GM12878 (cell line): ENCODE data around the gene TSC2. TPM values are rescaled to one million over a fixed set of nuclear protein-coding genes. Genes with fewer than 3 reads are reported as not detected.

ENCODE experiments used
- ATAC-seq: fragments of 200-7000 bp; cut with Tn5 transposase; 3 replicates; pipeline ENCODE4 v1.9.1; 2020; ENCODE audit warnings: mild to moderate bottlenecking, moderate library complexity
- BruUV-seq: library from RNA; stranded (reverse); fragments of 400-500 nt; replicated peaks from 2 replicates; lab custom pipeline; 2021; lab: Mats Ljungman, UMichigan
- CTCF ChIA-PET: fragments of 300-600 bp; sonication (Branson Sonifier 250); formaldehyde crosslinking; extraction: SDS; loops from one replicate; lab custom pipeline; 2021; ENCODE audit warnings: inconsistent platforms; lab: Yijun Ruan, JAX
- POLR2A ChIA-PET: fragments of 350-600 bp; formaldehyde crosslinking; extraction: SDS; loops from one replicate; lab custom pipeline; 2021; ENCODE audit warnings: inconsistent platforms; lab: Charles Lee
- RAD21 ChIA-PET: fragments of 300-600 bp; sonication (Branson Sonifier 250); formaldehyde crosslinking; loops from one replicate; lab custom pipeline; 2023; ENCODE audit warnings: antibody characterized with exemption; ENCODE audit not compliant: unreplicated experiment; lab: Charles Lee
- SMC1A ChIA-PET: fragments of 300-600 bp; sonication (Branson Sonifier 250); formaldehyde crosslinking; loops from one replicate; lab custom pipeline; 2023; ENCODE audit not compliant: unreplicated experiment, uncharacterized antibody; lab: Charles Lee
- DNase-seq: peaks from one replicate; pipeline ENCODE4 v3.0.0-alpha.2; 2011; ENCODE audit warnings: low read depth, low spot score
- FAIRE-seq: peaks from 3 replicates; lab custom pipeline; 2011; peaks lifted over from hg19 to GRCh38; lab: Jason Lieb, UNC
- H2AFZ ChIP-seq: 2 replicates; pipeline ENCODE4 v1.6.0; 2011; ENCODE audit warnings: low read depth, low read length, control low read depth; ENCODE audit not compliant: control insufficient read depth
- H3K27ac ChIP-seq: 2 replicates; pipeline ENCODE4 v1.5.1; 2011; ENCODE audit warnings: control low read depth; ENCODE audit not compliant: control insufficient read depth, insufficient read depth
- H3K27me3 ChIP-seq, 2 experiments: replicated peaks in 1 of 2; 2 replicates each; pipeline versions ENCODE4 v1.6.0 to v1.6.1; 2011; ENCODE audit warnings: low read length in 1 of 2; ENCODE audit not compliant: control insufficient read depth in 2 of 2, insufficient read depth in 2 of 2
- H3K36me3 ChIP-seq, 2 experiments: 2 replicates each; pipeline ENCODE4 v1.5.1; 2011; ENCODE audit warnings: low read length in 1 of 2; ENCODE audit not compliant: control insufficient read depth in 2 of 2, insufficient read depth in 2 of 2
- H3K4me1 ChIP-seq: 2 replicates; pipeline ENCODE4 v1.6.1; 2011; ENCODE audit warnings: mild to moderate bottlenecking, low read length, moderate library complexity, mixed read lengths; ENCODE audit not compliant: control insufficient read depth, insufficient read depth
- H3K4me2 ChIP-seq: 2 replicates; pipeline ENCODE4 v1.6.0; 2011; ENCODE audit warnings: control low read depth; ENCODE audit not compliant: control insufficient read depth, insufficient read depth
- H3K4me3 ChIP-seq: fragments of 200-600 bp; sonication (generic); 2 replicates; pipeline ENCODE4 v1.5.1; 2016
- H3K79me2 ChIP-seq: 2 replicates; pipeline ENCODE4 v1.6.0; 2011; ENCODE audit warnings: low read length; ENCODE audit not compliant: control insufficient read depth, insufficient read depth
- H3K9ac ChIP-seq: 2 replicates; pipeline ENCODE4 v1.8.0; 2011; ENCODE audit warnings: low read length, control low read depth, mixed read lengths; ENCODE audit not compliant: control insufficient read depth, insufficient read depth
- H3K9me3 ChIP-seq: replicated peaks from 3 replicates; pipeline ENCODE4 v1.5.1; 2011; ENCODE audit warnings: mild to moderate bottlenecking, low read length; ENCODE audit not compliant: control insufficient read depth, insufficient read depth
- H4K20me1 ChIP-seq: 2 replicates; pipeline ENCODE4 v1.6.0; 2011; ENCODE audit not compliant: control insufficient read depth, insufficient read depth
- NKRF ChIP-seq: fragments of 450-650 bp; conservative IDR thresholded peaks from 2 replicates; pipeline ENCODE4 v1.6.1; 2017; ENCODE audit warnings: mild to moderate bottlenecking, moderate library complexity
- ZNF207 ChIP-seq: fragments of 450-650 bp; IDR thresholded peaks from 2 replicates; pipeline ENCODE4 v1.6.1; 2014; ENCODE audit warnings: antibody characterized with exemption, mild to moderate bottlenecking, borderline replicate concordance
- ZNF687 ChIP-seq: fragments of 450-650 bp; IDR thresholded peaks from 2 replicates; pipeline ENCODE4 v1.6.1; 2017; ENCODE audit warnings: mild to moderate bottlenecking, moderate library complexity
- WGBS: methylation state at CpG from one replicate; pipeline ENCODE4 v1.1.6; 2016; ENCODE audit warnings: low lambda C conversion rate; ENCODE audit not compliant: insufficient replicate concordance, insufficient coverage; ENCODE audit errors: missing lambda C conversion rate; 5-methylcytosine and 5-hydroxymethylcytosine counted together
- in situ Hi-C: fragments of 300-500 bp; cut with MboI; formaldehyde crosslinking; loops from 9 replicates; pipeline ENCODE4 v1.14.3; 2018; ENCODE audit warnings: mixed read lengths
- intact Hi-C: fragments of 100-400 bp; cut with micrococcal nuclease; formaldehyde crosslinking; loops from one replicate; pipeline ENCODE4 v1.14.2; 2022; ENCODE audit not compliant: unreplicated experiment
- polyA plus RNA-seq, 11 experiments: library from polyadenylated mRNA; depleted of rRNA in 4 of 11; unstranded in 6 of 11; stranded (reverse) in 5 of 11; fragments of >200 nt; fragmentation: Nextera tagmentation in 4 of 11; fragmentation: Illumina TruSeq in 1 of 11; extraction: Ambion mirVana in 4 of 11; extraction: Trizol in 1 of 11; gene quantifications; 1 replicate in 1 of 11; 2 replicates in 10 of 11; pipeline versions ENCODE4 v1.2.1 to v1.2.3, GENCODE V29; 2011 to 2016; ENCODE audit warnings: inconsistent platforms in 2 of 11, missing spikeins in 2 of 11, low read depth in 1 of 11
- total RNA-seq, 4 experiments: library from RNA; depleted of rRNA in 3 of 4; stranded (reverse); fragments of >200 nt in 3 of 4; fragmentation: Illumina TruSeq in 1 of 4; extraction: Trizol in 1 of 4; gene quantifications; 2 replicates each; pipeline versions ENCODE4 v1.2.1 to v1.2.3, GENCODE V29; 2013 to 2021

The TSC2 gene
- total and polyA plus RNA-seq, 10 of the 15 experiments (the other 5 are each of a cell fraction or from before 2014, with no cell fraction given) = 1.6 to 77.0 (median 21.6) TPM

- Histone ChIP-seq H3K27me3 (no peaks in the 10 kb centered on the region), H3K4me2 (no peak overlapping the region), H3K9ac (no peak overlapping the region), H3K9me3 (no peaks in the 10 kb centered on the region), H4K20me1 (no peaks in the 10 kb centered on the region), H2AFZ (no peak overlapping the region), H3K79me2 (no peaks in the 10 kb centered on the region), H3K4me3 (no peak overlapping the region), H3K4me1 (peaks cover 18% of the 10 kb centered on the region), H3K36me3 (peaks cover 0 to 1% of the 10 kb centered on the region in 2 experiments; a peak in 2 of 4 replicates), H3K27ac (no peak overlapping the region)
- 79% methylated on average over 19 of the region's 20 CpGs for WGBS
- ATAC-seq = no peak
- POLR2A ChIA-PET = no interaction called here
- intact Hi-C loops = no loop called here
- BruUV-seq = no TSS peak
- in situ Hi-C loops = no loop called here
- FAIRE-seq = no peak
- TF ChIP-seq ZNF687 (no peak), ZNF207 (no peak), NKRF (no peak)
- DNase-seq = no peak
- CTCF ChIA-PET = interaction anchor here (0.6 kb wide), 1 partner anchor 100 kb away, joined by 3 read pairs; no protein-coding TSS in a partner anchor
- RAD21 ChIA-PET = no interaction called here
- SMC1A ChIA-PET = no interaction called here
These were observed 6.8 kb upstream of the TSC2 start for GRCh38 chr16:2040787-2041522.
